Measurements from ENCODE around the gene PPP2R5C.

PPP2R5C gene

DNA sequence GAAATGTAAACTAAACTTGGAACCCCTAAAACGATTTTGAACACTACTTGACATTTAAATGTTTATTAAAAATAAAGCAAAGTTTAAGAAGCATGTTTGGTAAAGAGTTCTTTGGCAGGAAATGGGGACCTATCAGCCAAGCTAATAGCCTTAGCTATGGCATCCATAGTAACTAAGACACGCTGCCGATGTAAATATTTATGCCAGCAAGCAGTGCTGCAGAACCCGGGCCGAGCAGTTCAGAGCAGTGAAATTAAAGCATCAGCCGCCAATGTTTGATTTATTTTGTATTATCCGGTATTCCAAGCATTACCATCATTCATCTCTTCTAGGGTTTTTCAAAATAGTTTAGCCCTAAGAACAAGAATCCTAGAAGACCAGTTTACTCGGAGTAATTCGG is 61.6 kb downstream of the PPP2R5C start:
- TF ChIP-seq, protein P1, sequence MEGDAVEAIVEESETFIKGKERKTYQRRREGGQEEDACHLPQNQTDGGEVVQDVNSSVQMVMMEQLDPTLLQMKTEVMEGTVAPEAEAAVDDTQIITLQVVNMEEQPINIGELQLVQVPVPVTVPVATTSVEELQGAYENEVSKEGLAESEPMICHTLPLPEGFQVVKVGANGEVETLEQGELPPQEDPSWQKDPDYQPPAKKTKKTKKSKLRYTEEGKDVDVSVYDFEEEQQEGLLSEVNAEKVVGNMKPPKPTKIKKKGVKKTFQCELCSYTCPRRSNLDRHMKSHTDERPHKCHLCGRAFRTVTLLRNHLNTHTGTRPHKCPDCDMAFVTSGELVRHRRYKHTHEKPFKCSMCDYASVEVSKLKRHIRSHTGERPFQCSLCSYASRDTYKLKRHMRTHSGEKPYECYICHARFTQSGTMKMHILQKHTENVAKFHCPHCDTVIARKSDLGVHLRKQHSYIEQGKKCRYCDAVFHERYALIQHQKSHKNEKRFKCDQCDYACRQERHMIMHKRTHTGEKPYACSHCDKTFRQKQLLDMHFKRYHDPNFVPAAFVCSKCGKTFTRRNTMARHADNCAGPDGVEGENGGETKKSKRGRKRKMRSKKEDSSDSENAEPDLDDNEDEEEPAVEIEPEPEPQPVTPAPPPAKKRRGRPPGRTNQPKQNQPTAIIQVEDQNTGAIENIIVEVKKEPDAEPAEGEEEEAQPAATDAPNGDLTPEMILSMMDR (IDR thresholded peaks at IDR 0.05) = no peak
- no peak for DNase-seq (ENCODE audit: low spot score)
- Histone ChIP-seq H3K4me3 (peak overlapping the region; percentile 24), H3K27ac (peak overlapping the region; percentile 47 to 84)

DNA sequence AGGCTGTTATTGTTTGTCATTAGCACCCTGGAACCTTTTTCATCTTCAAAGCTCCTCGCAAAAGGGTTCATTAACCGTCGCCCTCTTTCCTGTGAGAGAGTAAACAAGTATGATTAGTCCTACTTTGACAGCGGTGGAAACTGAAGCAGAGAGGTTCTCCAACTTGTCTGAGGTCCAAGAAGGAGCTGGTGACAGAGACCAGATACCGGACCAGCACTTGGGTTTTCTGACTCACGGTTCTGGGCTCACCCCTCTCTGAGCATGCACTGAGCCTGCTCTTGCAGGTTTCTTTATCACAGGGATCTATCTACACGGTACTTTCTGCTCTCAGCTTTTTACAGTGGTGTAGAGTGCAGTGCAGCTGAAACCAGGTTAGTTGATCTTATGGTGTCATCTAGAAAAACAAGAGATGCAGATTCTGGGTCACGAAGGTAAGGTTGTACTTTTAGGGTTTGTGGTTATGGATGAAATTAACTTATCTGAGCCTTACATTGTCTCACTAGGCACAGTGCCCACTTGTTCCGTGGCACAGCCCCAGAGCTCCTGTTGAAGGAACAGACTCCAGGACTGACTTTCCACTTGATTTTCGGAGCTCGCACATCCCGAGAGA is 62.1 kb downstream of the PPP2R5C start:
- DNase-seq (ENCODE audit: low spot score) = no peak
- TF ChIP-seq, protein P1 (IDR thresholded peaks at IDR 0.05) = no peak
- H3K27ac ChIP-seq = peak overlapping the region; percentile 47 to 84
- peak overlapping the region; percentile 24 for H3K4me3 ChIP-seq

DNA sequence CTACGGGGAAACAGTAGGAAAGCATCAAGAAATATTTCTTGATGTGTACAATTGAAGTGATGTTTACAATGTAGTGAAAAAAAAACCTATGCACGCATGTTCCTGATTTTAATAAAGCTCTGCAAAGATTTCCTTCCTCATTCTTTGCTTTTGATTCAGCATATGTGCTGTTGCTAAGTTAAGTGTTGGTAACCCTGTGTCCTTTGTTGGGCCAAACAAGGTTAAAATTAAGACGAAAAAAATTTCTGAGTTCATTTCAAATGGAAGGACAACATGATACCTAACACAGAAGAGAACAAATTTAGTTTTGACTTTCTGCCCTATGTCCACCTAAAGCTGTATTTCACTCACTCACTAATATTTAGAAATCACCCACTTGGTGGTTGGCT is 62.8 kb downstream of the PPP2R5C start:
- DNase-seq (ENCODE audit: low spot score) = no peak
- Histone ChIP-seq H3K27ac (peak overlapping the region; percentile 47 to 84), H3K4me3 (peak overlapping the region; percentile 51)
- TF ChIP-seq, protein P1 (IDR thresholded peaks at IDR 0.05) = no peak

DNA sequence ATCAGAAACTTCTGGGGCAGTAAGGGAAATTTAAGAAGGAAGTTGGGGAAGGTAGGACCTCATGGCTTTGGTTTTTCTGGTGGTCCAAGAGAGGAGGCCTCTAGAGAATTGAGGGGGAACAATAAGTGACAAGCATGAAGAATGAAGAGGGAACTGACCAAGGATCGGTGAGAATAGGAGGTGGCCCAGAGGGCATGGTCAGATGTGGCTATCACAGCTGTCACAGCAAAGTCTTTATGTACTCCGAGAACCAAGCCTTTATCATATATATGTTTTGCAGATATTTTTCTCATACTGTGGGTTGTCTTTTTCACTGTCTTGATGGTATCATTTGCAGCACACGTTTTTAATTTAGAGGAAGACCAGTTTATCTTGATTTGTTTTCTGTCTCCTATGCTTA is 64.3 kb downstream of the PPP2R5C start:
- Histone ChIP-seq H3K4me3 (no peak overlapping the region), H3K27ac (peak overlapping the region in 1 of 2 donors; percentile 84)
- TF ChIP-seq, protein P1 (IDR thresholded peaks at IDR 0.05) = no peak
- no peak for DNase-seq (ENCODE audit: low spot score)

DNA sequence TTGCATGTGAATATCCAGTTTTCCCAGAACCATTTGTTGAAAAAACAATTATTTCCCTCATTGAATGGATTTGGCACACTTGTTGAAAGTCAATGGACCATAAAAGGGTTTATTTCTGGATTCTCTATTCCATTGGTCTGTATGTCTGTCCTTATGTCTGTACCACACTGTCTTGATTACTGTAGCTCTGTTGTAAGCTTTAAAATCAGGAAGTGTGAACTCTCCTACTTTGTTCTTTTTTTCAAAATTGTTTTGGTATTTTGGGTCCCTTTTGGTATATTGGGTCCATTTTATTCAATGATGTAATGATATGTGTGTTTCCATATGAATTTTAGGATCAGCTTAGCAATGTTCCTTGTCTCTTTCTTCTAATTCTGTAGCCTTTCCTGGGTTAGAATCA is 64.8 kb downstream of the PPP2R5C start:
- peak overlapping the region in 1 of 2 donors; percentile 10 for H3K27ac ChIP-seq
- no peak overlapping the region for H3K4me3 ChIP-seq
- TF ChIP-seq, protein P1 (IDR thresholded peaks at IDR 0.05) = no peak
- no peak for DNase-seq (ENCODE audit: low spot score)

DNA sequence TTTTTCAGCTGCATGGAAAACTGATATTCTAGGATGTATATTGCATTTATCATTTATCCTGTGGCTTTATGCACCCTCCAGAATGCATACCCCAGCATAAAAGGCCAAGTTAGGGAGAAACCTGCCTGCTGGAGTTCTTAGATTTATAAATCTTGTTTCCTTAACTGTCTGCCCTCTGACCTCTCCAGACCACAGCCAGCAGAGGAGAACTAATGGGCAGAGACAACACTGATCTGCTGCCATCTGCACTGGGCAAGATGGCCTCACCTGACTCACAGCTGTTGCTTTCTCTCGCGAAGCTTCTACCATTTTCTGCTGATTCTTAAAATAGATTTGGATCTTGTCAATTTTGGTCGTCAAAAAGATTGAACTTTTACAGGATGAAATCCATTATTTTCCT is 65.8 kb downstream of the PPP2R5C start:
- TF ChIP-seq, protein P1 (IDR thresholded peaks at IDR 0.05) = no peak
- DNase-seq (ENCODE audit: low spot score) = peak; percentile 52
- Histone ChIP-seq H3K27ac (no peak overlapping the region), H3K4me3 (no peak overlapping the region)

DNA sequence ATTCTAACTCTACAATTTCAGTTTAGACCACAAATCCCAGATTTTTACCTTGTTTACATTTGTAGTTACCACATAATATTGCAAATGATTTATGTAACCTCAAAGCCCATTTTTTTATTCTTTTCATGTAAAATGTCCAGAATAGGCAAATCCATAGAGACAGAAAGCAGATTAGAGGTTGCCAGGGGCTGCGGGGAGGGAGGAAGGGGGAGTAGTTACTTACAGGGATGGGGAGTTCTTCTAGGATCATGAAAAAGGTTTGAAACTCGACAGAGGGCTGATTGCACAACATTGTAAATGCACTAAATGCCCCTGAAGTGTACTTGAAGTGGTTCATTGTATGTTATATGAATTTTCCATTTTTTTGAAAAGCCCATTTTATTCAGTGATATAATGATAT is 66.5 kb downstream of the PPP2R5C start:
- DNase-seq (ENCODE audit: low spot score) = no peak
- H3K4me3 ChIP-seq = no peak overlapping the region
- no peak overlapping the region for H3K27ac ChIP-seq
- TF ChIP-seq, protein P1 (IDR thresholded peaks at IDR 0.05) = no peak
